ENCODE measurements around the gene OR1J1.

OR1J1 gene

GRCh38 chr9:122477826-122478225, at the start of gene OR1J1:
TSS of gene OR1J1 (minus strand) at chr9:122477926. CDS start at chr9:122477926, 0 bp downstream.
- DNase-seq (ENCODE audit: low read depth in 2 of 2), result no peak

- no peak for DNase-seq (ENCODE audit: low read depth in 2 of 2)
Measured at GRCh38 chr9:122527193-122527592, 49.5 kb upstream of the OR1J1 start, which contains the start of gene OR1N1. TSS of gene OR1N1 (minus strand) at chr9:122527293. CDS start at chr9:122527293, 0 bp downstream.

GRCh38 chr9:122526602-122527001, 48.9 kb upstream of the OR1J1 start:
- DNase-seq (ENCODE audit: low read depth in 2 of 2), result peak; percentile 4 to 10

GRCh38 chr9:122519376-122519775, 41.6 kb upstream of the OR1J1 start:
- no peak for DNase-seq (ENCODE audit: low read depth in 2 of 2)

- no peak for DNase-seq (ENCODE audit: low read depth in 2 of 2)
Measured at GRCh38 chr9:122518841-122519240, 41.1 kb upstream of the OR1J1 start, which contains the start of gene OR1J4. TSS of gene OR1J4 (plus strand) at chr9:122519141. CDS start at chr9:122519141, 0 bp downstream.

GRCh38 chr9:122518226-122518625, 40.5 kb upstream of the OR1J1 start:
- DNase-seq (ENCODE audit: low read depth in 2 of 2), result no peak

- DNase-seq (ENCODE audit: low read depth in 2 of 2), result no peak
Measured at GRCh38 chr9:122510502-122510901, 32.8 kb upstream of the OR1J1 start, which contains the start of gene OR1J2. TSS of gene OR1J2 (plus strand) at chr9:122510802. CDS start at chr9:122510802, 0 bp downstream.

- no peak for DNase-seq (ENCODE audit: low read depth in 2 of 2)
Measured at GRCh38 chr9:122506964-122507363, 29.2 kb upstream of the OR1J1 start.

- DNase-seq (ENCODE audit: low read depth in 2 of 2), result no peak
Measured at GRCh38 chr9:122498883-122499288, 21.2 kb upstream of the OR1J1 start.

- no peak for DNase-seq (ENCODE audit: low read depth in 2 of 2)
Measured at GRCh38 chr9:122479062-122479461, 1.3 kb upstream of the OR1J1 start.

GRCh38 chr9:122477346-122477745, 380 bp downstream of the OR1J1 start:
- DNase-seq (ENCODE audit: low read depth in 2 of 2), result no peak

- no peak for DNase-seq (ENCODE audit: low read depth in 2 of 2)
Measured at GRCh38 chr9:122475717-122476116, 2.0 kb downstream of the OR1J1 start.

- no peak for DNase-seq (ENCODE audit: low read depth in 2 of 2)
Measured at GRCh38 chr9:122474561-122474960, 3.2 kb downstream of the OR1J1 start.

- DNase-seq (ENCODE audit: low read depth in 2 of 2), result no peak
Measured at GRCh38 chr9:122468735-122469134, 9.0 kb downstream of the OR1J1 start.

GRCh38 chr9:122466456-122466855, 11.3 kb downstream of the OR1J1 start:
- no peak for DNase-seq (ENCODE audit: low read depth in 2 of 2)

GRCh38 chr9:122464633-122465567, 12.8 kb downstream of the OR1J1 start:
- DNase-seq (ENCODE audit: low read depth in 2 of 2), result peak; percentile 30 to 45

GRCh38 chr9:122463828-122464632, 13.7 kb downstream of the OR1J1 start:
- peak in 1 of 2 donors; percentile 16 for DNase-seq (ENCODE audit: low read depth in 2 of 2)

GRCh38 chr9:122457787-122458186, 19.9 kb downstream of the OR1J1 start:
- DNase-seq (ENCODE audit: low read depth in 2 of 2), result no peak

GRCh38 chr9:122456123-122456522, 21.6 kb downstream of the OR1J1 start:
- DNase-seq (ENCODE audit: low read depth in 2 of 2), result no peak

- DNase-seq (ENCODE audit: low read depth in 2 of 2), result no peak
Measured at GRCh38 chr9:122453677-122454135, 24.0 kb downstream of the OR1J1 start.

- no peak for DNase-seq (ENCODE audit: low read depth in 2 of 2)
Measured at GRCh38 chr9:122446819-122447484, 30.8 kb downstream of the OR1J1 start.

All from stimulated activated CD4-positive, alpha-beta T cell treated with anti-CD3 and anti-CD28 coated beads, Interleukin-15, amount 100 ng/mL, for 48 hours (primary cell).